ENCODE measurements around the gene KCNK3. TPM values are rescaled to one million over a fixed set of nuclear protein-coding genes. Genes with fewer than 3 reads are reported as not detected.
A peak's percentile ranks its signal among the peaks of the same experiment; 100 is the strongest.

Gene KCNK3
- total RNA-seq, 1 experiment from 2014 or later: 32.8 TPM

DNA sequence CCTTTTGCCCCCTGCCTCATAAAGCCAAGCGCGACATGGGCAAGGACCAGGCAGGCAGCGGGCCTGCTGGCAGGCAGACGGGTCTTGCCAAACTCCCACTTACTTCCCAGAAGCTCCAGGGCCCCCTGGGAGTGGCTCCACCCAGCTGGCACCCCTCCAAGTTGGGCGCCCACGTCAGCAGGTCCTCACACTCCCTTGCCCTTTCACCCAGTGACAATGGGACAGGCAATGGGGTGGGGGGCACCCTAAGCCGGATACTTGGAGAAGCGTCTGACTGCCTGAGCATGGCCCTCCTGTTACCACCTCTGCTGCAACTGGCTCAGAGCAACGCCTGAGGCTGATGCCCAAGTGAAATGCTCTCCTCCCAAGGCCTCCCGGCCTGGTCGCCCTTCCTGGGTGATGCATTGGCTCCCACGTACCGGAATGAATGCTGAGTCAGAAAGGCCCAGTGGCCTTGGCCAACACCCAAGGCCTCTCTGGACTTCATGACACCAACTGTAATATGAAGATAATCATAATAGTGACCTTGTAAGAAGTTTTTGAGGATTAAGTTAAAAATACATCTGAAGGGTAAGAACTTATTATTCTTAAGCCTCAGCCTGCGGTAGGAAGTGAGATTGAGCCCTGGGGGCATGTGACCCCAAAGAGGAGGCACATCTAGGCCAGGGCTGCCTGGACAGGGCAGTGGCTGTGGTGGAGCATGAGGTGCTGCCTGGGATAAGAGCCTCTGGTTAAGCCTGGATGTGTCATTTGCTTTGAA lies 31.6 kb downstream of the KCNK3 start:
- peaks cover 71% of the 10 kb centered on the region for H3K4me1 ChIP-seq (ENCODE audit: control insufficient read depth, insufficient read depth, low read length)
- no peaks in the 10 kb centered on the region for H3K36me3 ChIP-seq (ENCODE audit: control insufficient read depth, insufficient read depth, low read length)
- intact Hi-C loops (cut with micrococcal nuclease; ENCODE audit: unreplicated experiment) (no loop called here), in situ Hi-C loops (cut with HindIII; ENCODE audit: low pct_unique_long_range_greater_than_20kb, low sequenced_read_pairs) (no loop called here)
- POLR2A ChIA-PET: no interaction called here
- H3K9me3 ChIP-seq (ENCODE audit: control insufficient read depth, insufficient read depth, low read depth, low read length): no peaks in the 10 kb centered on the region
- peak overlapping the region; percentile 80 for H3K27ac ChIP-seq (ENCODE audit: low read length)
- TF ChIP-seq POLR2AphosphoS5 (IDR thresholded peaks at IDR 0.05; ENCODE audit: low read depth, low read length): 0 out of 2 replicates have a peak, but pooled peaks have one; percentile 5
- TF ChIP-seq, protein P1, sequence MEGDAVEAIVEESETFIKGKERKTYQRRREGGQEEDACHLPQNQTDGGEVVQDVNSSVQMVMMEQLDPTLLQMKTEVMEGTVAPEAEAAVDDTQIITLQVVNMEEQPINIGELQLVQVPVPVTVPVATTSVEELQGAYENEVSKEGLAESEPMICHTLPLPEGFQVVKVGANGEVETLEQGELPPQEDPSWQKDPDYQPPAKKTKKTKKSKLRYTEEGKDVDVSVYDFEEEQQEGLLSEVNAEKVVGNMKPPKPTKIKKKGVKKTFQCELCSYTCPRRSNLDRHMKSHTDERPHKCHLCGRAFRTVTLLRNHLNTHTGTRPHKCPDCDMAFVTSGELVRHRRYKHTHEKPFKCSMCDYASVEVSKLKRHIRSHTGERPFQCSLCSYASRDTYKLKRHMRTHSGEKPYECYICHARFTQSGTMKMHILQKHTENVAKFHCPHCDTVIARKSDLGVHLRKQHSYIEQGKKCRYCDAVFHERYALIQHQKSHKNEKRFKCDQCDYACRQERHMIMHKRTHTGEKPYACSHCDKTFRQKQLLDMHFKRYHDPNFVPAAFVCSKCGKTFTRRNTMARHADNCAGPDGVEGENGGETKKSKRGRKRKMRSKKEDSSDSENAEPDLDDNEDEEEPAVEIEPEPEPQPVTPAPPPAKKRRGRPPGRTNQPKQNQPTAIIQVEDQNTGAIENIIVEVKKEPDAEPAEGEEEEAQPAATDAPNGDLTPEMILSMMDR (IDR thresholded peaks at IDR 0.05): no peak
- CTCF ChIA-PET: no interaction called here
- peak; percentile 56 for ATAC-seq
- H3K4me3 ChIP-seq (ENCODE audit: low read depth in 2 of 2, low read length in 2 of 2): no peak overlapping the region
- no peaks in the 10 kb centered on the region for H3K27me3 ChIP-seq (ENCODE audit: control insufficient read depth, insufficient read depth, low read length)
- no TSS peak for BruUV-seq (replicated peaks)
- peak; percentile 86 for DNase-seq (ENCODE audit: low read depth, low spot score)

DNA sequence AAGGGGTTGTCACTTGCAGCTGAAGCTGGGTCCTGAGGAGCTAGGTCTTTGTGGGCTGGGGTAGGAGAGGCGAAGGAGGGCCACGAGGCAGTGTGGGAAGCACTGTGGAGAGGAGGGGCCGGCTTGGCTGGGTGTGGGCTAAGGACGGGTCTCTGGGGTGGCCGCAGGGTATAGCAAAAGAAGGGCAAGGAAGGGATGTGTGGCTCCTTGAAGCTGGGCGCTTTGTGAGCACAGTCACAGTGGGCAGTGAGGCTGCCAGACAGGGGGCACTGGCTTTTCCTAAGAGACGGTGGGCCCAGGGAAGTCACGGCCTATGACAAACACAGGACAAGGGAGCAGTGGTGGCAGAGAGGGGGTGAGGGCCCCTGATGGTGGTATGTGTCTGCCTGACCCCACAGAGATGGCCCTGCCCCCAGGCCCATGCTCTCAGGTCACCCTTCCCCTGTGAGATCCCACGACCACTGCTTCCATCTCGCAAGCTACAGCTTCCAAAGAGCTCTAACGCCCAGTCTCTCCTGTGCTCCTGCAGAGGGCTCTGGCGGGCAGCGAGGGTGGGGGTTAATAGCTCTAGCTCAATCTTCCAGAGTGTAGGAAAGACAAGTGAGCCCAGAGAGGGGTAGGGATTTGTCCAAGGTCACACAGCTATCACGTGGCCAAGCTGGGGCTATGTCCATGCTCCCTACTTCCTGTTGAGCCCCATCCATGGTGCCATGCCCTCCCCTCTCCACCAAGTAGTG lies 32.4 kb downstream of the KCNK3 start:
- ChIA-PET POLR2A (no interaction called here), CTCF (no interaction called here)
- DNase-seq (ENCODE audit: low read depth, low spot score) (no peak), ATAC-seq (no peak)
- no TSS peak for BruUV-seq (replicated peaks)
- no peak for TF ChIP-seq TCF7L2 (IDR thresholded peaks at IDR 0.05; ENCODE audit: low read depth, low read length)
- TF ChIP-seq, protein P2, sequence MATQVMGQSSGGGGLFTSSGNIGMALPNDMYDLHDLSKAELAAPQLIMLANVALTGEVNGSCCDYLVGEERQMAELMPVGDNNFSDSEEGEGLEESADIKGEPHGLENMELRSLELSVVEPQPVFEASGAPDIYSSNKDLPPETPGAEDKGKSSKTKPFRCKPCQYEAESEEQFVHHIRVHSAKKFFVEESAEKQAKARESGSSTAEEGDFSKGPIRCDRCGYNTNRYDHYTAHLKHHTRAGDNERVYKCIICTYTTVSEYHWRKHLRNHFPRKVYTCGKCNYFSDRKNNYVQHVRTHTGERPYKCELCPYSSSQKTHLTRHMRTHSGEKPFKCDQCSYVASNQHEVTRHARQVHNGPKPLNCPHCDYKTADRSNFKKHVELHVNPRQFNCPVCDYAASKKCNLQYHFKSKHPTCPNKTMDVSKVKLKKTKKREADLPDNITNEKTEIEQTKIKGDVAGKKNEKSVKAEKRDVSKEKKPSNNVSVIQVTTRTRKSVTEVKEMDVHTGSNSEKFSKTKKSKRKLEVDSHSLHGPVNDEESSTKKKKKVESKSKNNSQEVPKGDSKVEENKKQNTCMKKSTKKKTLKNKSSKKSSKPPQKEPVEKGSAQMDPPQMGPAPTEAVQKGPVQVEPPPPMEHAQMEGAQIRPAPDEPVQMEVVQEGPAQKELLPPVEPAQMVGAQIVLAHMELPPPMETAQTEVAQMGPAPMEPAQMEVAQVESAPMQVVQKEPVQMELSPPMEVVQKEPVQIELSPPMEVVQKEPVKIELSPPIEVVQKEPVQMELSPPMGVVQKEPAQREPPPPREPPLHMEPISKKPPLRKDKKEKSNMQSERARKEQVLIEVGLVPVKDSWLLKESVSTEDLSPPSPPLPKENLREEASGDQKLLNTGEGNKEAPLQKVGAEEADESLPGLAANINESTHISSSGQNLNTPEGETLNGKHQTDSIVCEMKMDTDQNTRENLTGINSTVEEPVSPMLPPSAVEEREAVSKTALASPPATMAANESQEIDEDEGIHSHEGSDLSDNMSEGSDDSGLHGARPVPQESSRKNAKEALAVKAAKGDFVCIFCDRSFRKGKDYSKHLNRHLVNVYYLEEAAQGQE (IDR thresholded peaks at IDR 0.05; ENCODE audit: insufficient read depth in 1 of 2, low read depth in 2 of 2, low read length in 1 of 2): no peak
- TF ChIP-seq, protein P1 (IDR thresholded peaks at IDR 0.05): no peak
- TF ChIP-seq SIN3A (IDR thresholded peaks at IDR 0.05; ENCODE audit: borderline replicate concordance, insufficient read depth, low read depth, low read length): no peak
- no peak for TF ChIP-seq POLR2AphosphoS5 (IDR thresholded peaks at IDR 0.05; ENCODE audit: low read depth, low read length)
- intact Hi-C loops (cut with micrococcal nuclease; ENCODE audit: unreplicated experiment) (no loop called here), in situ Hi-C loops (cut with HindIII; ENCODE audit: low pct_unique_long_range_greater_than_20kb, low sequenced_read_pairs) (no loop called here)
- Histone ChIP-seq H3K27ac (ENCODE audit: low read length) (peak overlapping the region; percentile 80), H3K9me3 (ENCODE audit: control insufficient read depth, insufficient read depth, low read depth, low read length) (no peaks in the 10 kb centered on the region), H3K4me1 (ENCODE audit: control insufficient read depth, insufficient read depth, low read length) (peaks cover 63% of the 10 kb centered on the region), H3K27me3 (ENCODE audit: control insufficient read depth, insufficient read depth, low read length) (no peaks in the 10 kb centered on the region), H3K36me3 (ENCODE audit: control insufficient read depth, insufficient read depth, low read length) (no peaks in the 10 kb centered on the region), H3K4me3 (ENCODE audit: low read depth in 2 of 2, low read length in 2 of 2) (no peak overlapping the region)
